Stimulated activated CD4-positive, alpha-beta T cell treated with anti-CD3 and anti-CD28 coated beads, TNF-alpha, amount 100 ng/mL, for 1 hour (primary cell): ENCODE measurements around the gene NOSTRIN.
"Not testable (repeated sequence)": the region's sequence is repeated elsewhere in the genome, so short reads cannot be mapped to it uniquely, and the experiment has no call there.

Experiments used
- DNase-seq, 3 donors: peaks; one replicate each; pipeline ENCODE4 v3.0.0-alpha.2; 2020; ENCODE audit warnings: low read depth in 3 of 3, low spot score in 1 of 3

NOSTRIN gene

GRCh38 chr2:168819050-168819715 is 16.7 kb downstream of the NOSTRIN start:
- no peak for DNase-seq

DNA sequence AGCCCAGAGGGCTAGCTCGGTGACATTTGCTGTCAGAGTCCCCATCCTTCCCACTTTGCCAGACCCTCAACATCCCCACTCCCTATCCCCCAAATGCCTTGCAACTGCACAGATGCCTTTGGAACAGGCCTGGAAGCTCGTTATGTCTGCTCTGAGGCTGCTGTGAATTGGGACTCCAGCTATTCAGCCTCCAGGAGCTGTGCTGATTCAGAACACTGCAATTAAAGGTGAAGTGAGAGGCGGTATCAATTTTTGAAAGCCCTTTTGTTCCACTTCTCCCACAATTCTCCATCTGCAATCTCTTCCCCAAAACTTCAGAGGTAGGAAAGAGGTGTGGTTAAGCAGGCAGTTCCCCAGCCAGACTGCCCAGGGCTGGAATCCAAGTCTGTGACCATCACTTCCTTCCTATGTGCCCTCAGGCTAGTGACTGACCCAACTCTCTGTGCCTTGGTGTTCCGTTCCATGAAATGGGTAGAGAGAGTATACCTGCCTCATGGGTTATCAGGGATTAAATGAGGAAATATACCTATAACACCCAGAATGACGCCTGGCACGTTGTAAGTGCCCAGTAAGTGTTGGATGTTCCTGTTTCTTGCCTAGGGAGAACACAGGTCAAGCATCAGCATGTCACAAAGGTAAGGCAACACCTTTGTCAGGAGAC is 17.5 kb downstream of the NOSTRIN start:
- no peak for DNase-seq

- no peak for DNase-seq
Observed at GRCh38 chr2:168821577-168821976, 19.1 kb downstream of the NOSTRIN start.

DNA sequence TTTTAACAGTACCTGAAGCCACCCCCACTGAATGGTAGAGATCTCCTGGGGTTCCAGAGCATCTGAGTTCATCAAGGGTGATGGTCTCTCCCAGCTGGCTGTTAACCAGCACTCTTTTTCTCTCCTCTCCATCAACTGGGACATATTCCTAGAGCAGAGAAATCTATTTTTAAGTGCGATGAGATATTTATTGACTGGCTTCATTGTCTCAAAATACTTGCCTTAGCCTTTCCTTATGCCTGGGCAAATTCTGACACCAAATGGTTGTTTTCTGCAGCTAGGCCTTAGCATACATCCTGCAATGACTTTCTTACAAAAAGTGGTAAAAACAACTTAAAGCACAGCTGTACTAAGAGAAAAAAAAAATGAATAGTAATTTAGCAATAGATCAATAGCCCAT is 19.6 kb downstream of the NOSTRIN start:
- no peak for DNase-seq

DNA sequence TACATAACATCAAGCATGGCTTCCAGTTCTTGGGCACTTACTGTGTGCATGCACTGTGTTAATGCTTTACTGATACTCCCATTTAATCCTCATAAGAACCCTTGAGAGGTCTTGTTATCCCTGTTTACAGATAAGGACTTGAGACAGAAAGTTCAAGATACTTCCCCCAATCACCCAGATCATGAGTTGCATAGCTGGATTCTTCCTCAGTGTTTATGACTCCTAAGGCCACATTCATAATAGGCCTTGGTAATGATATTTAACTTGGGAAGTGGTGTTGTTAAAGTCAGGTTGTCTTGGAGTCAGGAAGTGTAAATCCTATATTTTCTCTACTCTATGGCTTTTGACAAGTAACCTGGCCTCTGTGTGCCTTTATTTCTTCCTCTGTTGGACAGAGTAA is 22.7 kb downstream of the NOSTRIN start:
- DNase-seq = no peak

GRCh38 chr2:168830958-168831357 is 28.5 kb downstream of the NOSTRIN start:
- DNase-seq = no peak

DNA sequence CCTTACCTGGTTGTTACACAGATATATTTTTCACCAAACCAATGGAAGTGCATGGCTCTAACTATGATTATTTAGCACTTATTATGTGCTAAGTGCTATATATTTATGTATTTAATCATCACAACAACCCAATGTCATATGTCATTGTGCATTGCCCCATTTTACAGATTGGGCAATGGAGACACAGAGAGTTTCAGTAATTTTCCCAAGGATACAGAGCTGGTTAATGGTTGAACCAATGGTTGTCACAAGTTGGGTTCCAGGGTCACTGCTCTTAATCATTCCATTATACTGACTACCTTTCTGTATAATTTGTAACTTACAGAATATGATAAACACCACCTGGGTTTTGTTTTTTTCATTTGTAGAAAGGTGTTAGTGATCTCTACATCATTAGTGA is 29.2 kb downstream of the NOSTRIN start:
- no peak for DNase-seq

GRCh38 chr2:168835969-168836368 is 33.5 kb downstream of the NOSTRIN start:
- DNase-seq = no peak

GRCh38 chr2:168841445-168841844 is 39.0 kb downstream of the NOSTRIN start:
- DNase-seq = no peak

DNA sequence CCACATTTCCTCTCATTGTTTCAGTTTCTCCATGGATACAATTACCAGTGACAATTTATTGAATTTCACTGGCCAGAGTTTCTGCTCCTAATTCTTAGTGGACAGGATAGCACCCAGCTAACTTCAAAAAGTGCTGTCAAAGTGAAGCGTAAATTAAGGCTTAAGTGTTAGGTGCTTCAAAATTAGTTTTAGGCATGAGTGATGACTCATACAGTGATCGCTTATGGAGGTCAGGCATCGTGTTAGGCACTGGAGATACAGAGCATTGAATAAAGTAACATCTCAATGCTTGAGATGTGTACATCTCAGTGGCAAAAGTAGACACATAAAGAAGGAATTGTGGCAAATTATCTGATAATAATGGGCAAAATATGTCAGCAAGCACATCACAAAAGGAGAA is 40.8 kb downstream of the NOSTRIN start:
- no peak for DNase-seq

GRCh38 chr2:168848225-168848624 is 45.8 kb downstream of the NOSTRIN start:
- DNase-seq = no peak

- DNase-seq = no peak
Observed at GRCh38 chr2:168849610-168850009, 47.2 kb downstream of the NOSTRIN start.

GRCh38 chr2:168850846-168851245 is 48.4 kb downstream of the NOSTRIN start:
- no peak for DNase-seq

- DNase-seq = no peak
Observed at GRCh38 chr2:168851674-168852320, 49.4 kb downstream of the NOSTRIN start.

DNA sequence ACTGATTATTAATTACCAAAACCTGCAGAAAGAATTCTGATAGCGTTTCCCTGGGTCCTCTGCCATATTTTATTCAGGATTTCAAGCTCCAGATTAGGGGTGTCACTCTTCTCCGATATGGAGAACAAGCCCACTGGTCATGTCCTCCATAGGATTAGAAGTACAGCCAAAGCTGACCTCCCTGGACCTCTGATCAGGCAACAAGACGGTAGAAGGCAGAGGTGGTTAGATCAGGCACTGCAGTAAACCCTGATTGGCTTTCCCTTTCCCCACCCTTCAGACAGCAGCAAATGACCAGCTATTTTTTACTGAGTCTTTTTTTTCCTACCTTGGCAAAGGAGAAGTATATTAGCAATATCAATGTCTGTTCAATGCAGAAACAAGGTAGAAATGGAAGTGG is 50.0 kb downstream of the NOSTRIN start:
- DNase-seq = no peak

DNA sequence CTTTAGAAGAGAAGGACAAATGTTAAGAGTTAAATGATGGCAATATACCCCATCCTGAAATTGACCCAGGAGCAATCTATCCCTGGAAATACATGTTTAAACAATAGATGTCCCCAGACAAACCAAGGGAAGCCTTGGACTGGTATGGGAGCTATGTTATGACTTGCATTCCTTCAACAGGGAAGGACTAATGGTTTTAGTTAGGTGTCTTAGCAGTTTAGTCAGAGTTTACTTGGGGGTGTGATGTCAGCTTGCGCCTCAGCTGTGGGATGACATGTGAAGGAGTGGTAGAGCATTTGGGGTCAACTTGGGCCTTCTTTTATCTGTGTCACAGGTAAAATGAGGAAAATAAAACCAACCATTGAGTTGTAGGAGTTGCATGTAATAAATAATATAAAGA is 51.0 kb downstream of the NOSTRIN start:
- no peak for DNase-seq

DNA sequence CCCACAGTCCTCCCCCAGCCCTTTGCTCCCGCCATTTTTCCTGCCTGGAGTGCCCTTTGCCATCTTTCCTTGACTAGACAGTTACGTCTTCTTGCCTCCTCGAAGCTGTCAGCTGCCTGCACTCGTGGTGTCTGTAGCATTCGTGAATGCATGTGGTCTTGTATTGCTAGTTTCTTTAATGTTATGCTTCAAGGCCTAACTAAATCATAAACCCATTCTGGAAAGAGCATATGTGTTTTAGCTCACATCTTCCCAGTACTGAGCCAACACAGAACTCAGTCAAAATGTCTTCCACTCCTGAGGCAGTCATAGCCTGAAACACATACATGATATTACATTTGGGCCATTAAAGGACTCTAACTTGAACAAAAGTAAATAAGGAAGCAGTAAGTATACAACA is 52.2 kb downstream of the NOSTRIN start:
- DNase-seq = no peak

DNA sequence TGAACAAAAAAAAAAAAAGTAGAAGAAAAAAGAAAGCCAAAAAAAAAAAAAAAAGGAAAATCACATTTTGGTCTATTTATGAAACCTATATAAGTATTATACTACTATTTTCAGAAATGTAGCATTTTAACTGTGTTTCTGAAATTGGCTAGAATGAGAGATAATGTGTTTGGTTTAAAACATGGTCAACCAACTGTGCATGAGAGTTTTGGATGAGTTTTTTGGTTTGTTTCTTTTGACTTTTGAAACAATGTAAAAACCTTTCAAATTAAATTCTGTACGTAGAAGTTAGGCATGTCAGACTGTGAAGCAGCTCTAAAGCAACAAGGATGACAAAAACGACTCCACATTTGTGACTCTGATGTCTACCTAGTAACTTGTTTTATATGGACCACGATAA is 53.2 kb downstream of the NOSTRIN start:
- no peak for DNase-seq

DNA sequence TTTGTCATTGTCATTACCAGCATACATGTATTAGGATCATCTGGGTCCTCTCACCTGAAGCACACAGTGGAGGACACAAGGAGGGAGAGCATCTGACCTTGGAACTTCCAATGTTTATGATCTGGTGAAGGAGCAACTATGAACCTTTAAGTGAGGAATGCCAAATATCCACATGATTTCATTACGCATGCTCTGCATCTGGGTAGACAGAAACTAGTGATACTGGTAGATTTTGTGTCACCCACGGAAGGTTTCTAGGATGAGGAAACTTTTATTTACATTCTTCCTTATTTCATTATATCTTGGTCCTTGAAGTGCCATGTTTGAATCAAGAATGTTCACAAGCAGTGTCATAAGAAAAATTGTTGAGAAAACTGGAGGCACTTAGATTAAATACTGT is 55.7 kb downstream of the NOSTRIN start:
- no peak for DNase-seq

DNA sequence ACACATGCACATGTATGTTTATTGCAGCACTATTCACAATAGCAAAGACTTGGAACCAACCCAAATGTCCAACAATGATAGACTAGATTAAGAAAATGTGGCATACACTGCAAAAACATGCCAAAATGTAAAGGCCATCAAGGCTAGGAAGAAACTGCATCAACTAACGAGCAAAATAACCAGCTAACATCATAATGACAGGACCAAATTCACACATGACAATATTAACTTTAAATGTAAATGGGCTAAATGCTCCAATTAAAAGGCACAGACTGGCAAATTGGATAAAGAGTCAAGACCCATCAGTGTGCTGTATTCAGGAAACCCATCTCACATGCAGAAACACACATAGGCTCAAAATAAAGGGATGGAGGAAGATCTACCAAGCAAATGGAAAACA is 64.7 kb downstream of the NOSTRIN start:
- not testable (repeated sequence) for DNase-seq

GRCh38 chr2:168870369-168870768 is 67.9 kb downstream of the NOSTRIN start:
- DNase-seq = not testable (repeated sequence)

DNA sequence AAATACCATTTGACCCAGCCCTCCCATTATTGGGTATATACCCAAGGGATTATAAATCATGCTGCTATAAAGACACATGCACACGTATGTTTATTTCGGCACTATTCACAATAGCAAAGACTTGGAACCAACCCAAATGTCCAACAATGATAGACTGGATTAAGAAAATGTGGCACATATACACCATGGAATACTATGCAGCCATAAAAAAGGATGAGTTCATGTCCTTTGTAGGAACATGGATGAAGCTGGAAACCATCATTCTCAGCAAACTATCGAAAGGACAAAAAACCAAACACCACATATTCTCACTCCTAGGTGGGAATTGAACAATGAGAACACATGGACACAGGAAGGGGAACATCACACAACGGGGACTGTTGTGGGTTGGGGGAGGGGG is 68.4 kb downstream of the NOSTRIN start:
- DNase-seq = not testable (repeated sequence)
